MM.1S (cell line): ENCODE measurements around the gene LRRC4C.

Experiments
- DNase-seq: peaks from one replicate; pipeline ENCODE4 v3.0.0-alpha.2; 2015
- H2AFZ ChIP-seq: fragments of 300-600 bp; sonication (generic); 2 replicates; pipeline ENCODE4 v1.6.0; 2016; ENCODE audit warnings: antibody characterized with exemption, low read length
- H3F3A ChIP-seq: fragments of 300-600 bp; sonication (generic); 2 replicates; pipeline ENCODE4 v1.6.1; 2016; ENCODE audit warnings: mild to moderate bottlenecking, antibody characterized with exemption, low read length, moderate library complexity, mixed read lengths; ENCODE audit not compliant: insufficient read depth
- H3K27ac ChIP-seq: fragments of 300-600 bp; sonication (generic); 2 replicates; pipeline ENCODE4 v1.5.1; 2016; ENCODE audit warnings: mild to moderate bottlenecking, low read length
- H3K27me3 ChIP-seq: fragments of 300-600 bp; sonication (generic); replicated peaks from 2 replicates; pipeline ENCODE4 v1.6.0; 2016; ENCODE audit warnings: low read length; ENCODE audit not compliant: insufficient read depth
- H3K36me3 ChIP-seq: fragments of 300-600 bp; sonication (generic); replicated peaks from 2 replicates; pipeline ENCODE4 v1.6.1; 2016; ENCODE audit warnings: mild to moderate bottlenecking, low read length, mixed read lengths; ENCODE audit not compliant: insufficient read depth
- H3K4me1 ChIP-seq: fragments of 300-600 bp; sonication (generic); 2 replicates; pipeline ENCODE4 v1.6.1; 2016; ENCODE audit warnings: low read length, mixed read lengths
- H3K4me2 ChIP-seq: fragments of 300-600 bp; sonication (generic); 2 replicates; pipeline ENCODE4 v1.6.0; 2016; ENCODE audit warnings: low read depth, low read length
- H3K4me3 ChIP-seq: fragments of 300-600 bp; sonication (generic); 2 replicates; pipeline ENCODE4 v1.5.1; 2016; ENCODE audit warnings: low read length, mixed read lengths
- H3K79me2 ChIP-seq: fragments of 300-600 bp; sonication (generic); 2 replicates; pipeline ENCODE4 v1.6.1; 2016; ENCODE audit warnings: mixed run types, low read length, mixed read lengths
- H3K9ac ChIP-seq: fragments of 300-600 bp; sonication (generic); 2 replicates; pipeline ENCODE4 v1.6.1; 2016; ENCODE audit warnings: low read length, mixed read lengths
- H3K9me2 ChIP-seq: fragments of 300-600 bp; sonication (generic); replicated peaks from 2 replicates; pipeline ENCODE4 v1.6.1; 2016; ENCODE audit warnings: mild to moderate bottlenecking, low read length, mixed read lengths; ENCODE audit not compliant: insufficient read depth
- H3K9me3 ChIP-seq: fragments of 300-600 bp; sonication (generic); replicated peaks from 2 replicates; pipeline ENCODE4 v1.6.1; 2016; ENCODE audit warnings: mild to moderate bottlenecking, low read length, mixed read lengths; ENCODE audit not compliant: insufficient read depth
- H4K20me1 ChIP-seq: fragments of 300-600 bp; sonication (generic); 2 replicates; pipeline ENCODE4 v1.6.1; 2016; ENCODE audit warnings: mild to moderate bottlenecking, low read length, moderate library complexity, mixed read lengths; ENCODE audit not compliant: insufficient read depth
- CTCF ChIP-seq: fragments of 300-600 bp; sonication (generic); IDR thresholded peaks from 2 replicates; pipeline ENCODE4 v1.5.1; 2016; ENCODE audit warnings: antibody characterized with exemption, low read length, mixed read lengths
- EZH2 ChIP-seq: fragments of 300-600 bp; sonication (generic); optimal IDR thresholded peaks from 2 replicates; pipeline ENCODE3; 2017; ENCODE audit warnings: low read depth, mild to moderate bottlenecking, antibody characterized with exemption, low read length, mixed read lengths
- EZH2phosphoT487 ChIP-seq: fragments of 300-600 bp; sonication (generic); IDR thresholded peaks from 2 replicates; pipeline ENCODE4 v1.6.1; 2018; ENCODE audit warnings: antibody characterized with exemption, low read length

The LRRC4C gene

GRCh38 chr11:41399323-41399722, 60.1 kb downstream of the LRRC4C start:
- no peaks in the 10 kb centered on the region for H4K20me1 ChIP-seq
- TF ChIP-seq EZH2phosphoT487 (no peak), CTCF (no peak), EZH2 (no peak)
- H3K4me2 ChIP-seq = no peak overlapping the region
- no peak overlapping the region for H3K9ac ChIP-seq
- H3K4me3 ChIP-seq = no peak overlapping the region
- DNase-seq = no peak
- no peaks in the 10 kb centered on the region for H3K27me3 ChIP-seq
- no peaks in the 10 kb centered on the region for H3K9me2 ChIP-seq
- no peak overlapping the region for H2AFZ ChIP-seq
- H3K4me1 ChIP-seq = no peaks in the 10 kb centered on the region
- H3K36me3 ChIP-seq = no peaks in the 10 kb centered on the region
- no peaks in the 10 kb centered on the region for H3K79me2 ChIP-seq
- H3F3A ChIP-seq = no peaks in the 10 kb centered on the region
- no peak overlapping the region for H3K27ac ChIP-seq
- H3K9me3 ChIP-seq = no peaks in the 10 kb centered on the region

- Histone ChIP-seq H3K27me3 (no peaks in the 10 kb centered on the region), H3K4me1 (no peaks in the 10 kb centered on the region), H3K79me2 (no peaks in the 10 kb centered on the region), H4K20me1 (no peaks in the 10 kb centered on the region), H3K9me3 (no peaks in the 10 kb centered on the region), H2AFZ (no peak overlapping the region), H3K4me2 (no peak overlapping the region), H3K36me3 (no peaks in the 10 kb centered on the region), H3K9me2 (no peaks in the 10 kb centered on the region), H3K4me3 (no peak overlapping the region), H3K27ac (no peak overlapping the region), H3K9ac (no peak overlapping the region), H3F3A (no peaks in the 10 kb centered on the region)
- no peak for TF ChIP-seq EZH2phosphoT487
- TF ChIP-seq EZH2 = no peak
- TF ChIP-seq CTCF = no peak
- DNase-seq = no peak
These were observed 61.3 kb downstream of the LRRC4C start for GRCh38 chr11:41398175-41398574.

- no peak for DNase-seq
- Histone ChIP-seq H3K9ac (no peak overlapping the region), H2AFZ (no peak overlapping the region), H3K4me2 (no peak overlapping the region), H3K9me3 (no peaks in the 10 kb centered on the region), H3F3A (no peaks in the 10 kb centered on the region), H4K20me1 (no peaks in the 10 kb centered on the region), H3K36me3 (no peaks in the 10 kb centered on the region), H3K4me1 (no peaks in the 10 kb centered on the region), H3K27me3 (no peaks in the 10 kb centered on the region), H3K9me2 (no peaks in the 10 kb centered on the region), H3K4me3 (no peak overlapping the region), H3K27ac (no peak overlapping the region), H3K79me2 (no peaks in the 10 kb centered on the region)
- TF ChIP-seq EZH2phosphoT487 (no peak), EZH2 (no peak), CTCF (no peak)
These were observed 64.8 kb downstream of the LRRC4C start for GRCh38 chr11:41394521-41395195.
